ENCODE data around the gene COPE. TPM values are rescaled to one million over a fixed set of nuclear protein-coding genes. Genes with fewer than 3 reads are reported as not detected.

COPE gene
- total RNA-seq, 4 donors from 2014 or later: 121 to 195 (median 152) TPM

GRCh38 chr19:18908917-18909619 lies 10.1 kb downstream of the COPE start:
- H3K36me3 ChIP-seq: peaks cover 0 to 97% of the 10 kb centered on the region in 2 donors
- H3K27ac ChIP-seq: no peak overlapping the region
- no peaks in the 10 kb centered on the region for H3K9me3 ChIP-seq
- ATAC-seq: no peak
- no peaks in the 10 kb centered on the region for H3K27me3 ChIP-seq
- no peaks in the 10 kb centered on the region for H3K4me1 ChIP-seq
- H3K4me3 ChIP-seq: no peak overlapping the region
- TF ChIP-seq POLR2A (IDR thresholded peaks at IDR 0.05) (no peak), POLR2AphosphoS5 (IDR thresholded peaks at IDR 0.05) (no peak)
- 88 to 100% methylated on average over 9 to 11 of the region's 17 CpGs for WGBS, 2 donors (ENCODE audit: low coverage in 1 of 2)

- no peak for TF ChIP-seq EP300 (IDR thresholded peaks at IDR 0.05)
- TF ChIP-seq POLR2AphosphoS5 (IDR thresholded peaks at IDR 0.05): no peak
- no peak for TF ChIP-seq CTCF (IDR thresholded peaks at IDR 0.05)
- no peak for TF ChIP-seq POLR2A (IDR thresholded peaks at IDR 0.05)
- H3K4me3 ChIP-seq: no peak overlapping the region
- WGBS, 2 donors (ENCODE audit: low coverage in 1 of 2): no CpG with 5 or more reads among the region's 36 CpGs
- no peaks in the 10 kb centered on the region for H3K4me1 ChIP-seq
- peaks cover 0 to 95% of the 10 kb centered on the region in 2 donors for H3K36me3 ChIP-seq
- no peak for ATAC-seq
- no peaks in the 10 kb centered on the region for H3K9me3 ChIP-seq
- no peaks in the 10 kb centered on the region for H3K27me3 ChIP-seq
- no peak overlapping the region for H3K27ac ChIP-seq
Observed at GRCh38 chr19:18906605-18907519, 12.3 kb downstream of the COPE start.

GRCh38 chr19:18905513-18906236 lies 13.5 kb downstream of the COPE start:
- Histone ChIP-seq H3K4me1 (no peaks in the 10 kb centered on the region), H3K4me3 (no peak overlapping the region), H3K36me3 (peaks cover 0 to 96% of the 10 kb centered on the region in 2 donors), H3K27ac (no peak overlapping the region), H3K9me3 (no peaks in the 10 kb centered on the region), H3K27me3 (no peaks in the 10 kb centered on the region)
- TF ChIP-seq CTCF (IDR thresholded peaks at IDR 0.05) (no peak), POLR2A (IDR thresholded peaks at IDR 0.05) (no peak), EP300 (IDR thresholded peaks at IDR 0.05) (no peak), POLR2AphosphoS5 (IDR thresholded peaks at IDR 0.05) (no peak)
- 80 to 84% methylated on average over 2 to 5 of the region's 26 CpGs for WGBS, 2 donors (ENCODE audit: low coverage in 1 of 2)
- no peak for ATAC-seq

GRCh38 chr19:18905058-18905456 lies 14.1 kb downstream of the COPE start:
- H3K27me3 ChIP-seq: no peaks in the 10 kb centered on the region
- H3K36me3 ChIP-seq: peaks cover 0 to 96% of the 10 kb centered on the region in 2 donors
- WGBS, 2 donors (ENCODE audit: low coverage in 1 of 2): 81% methylated on average over 2 of the region's 8 CpGs; no CpG with 5 or more reads in 1 of the 2 donors

More at GRCh38 chr19:18905058-18905456, 14.1 kb downstream of the COPE start:
- no peaks in the 10 kb centered on the region for H3K9me3 ChIP-seq
- H3K4me3 ChIP-seq: no peak overlapping the region
- ATAC-seq: no peak
- no peak for TF ChIP-seq CTCF (IDR thresholded peaks at IDR 0.05)
- no peak for TF ChIP-seq EP300 (IDR thresholded peaks at IDR 0.05)
- TF ChIP-seq POLR2A (IDR thresholded peaks at IDR 0.05): no peak
- no peak for TF ChIP-seq POLR2AphosphoS5 (IDR thresholded peaks at IDR 0.05)
- H3K4me1 ChIP-seq: no peaks in the 10 kb centered on the region
- H3K27ac ChIP-seq: no peak overlapping the region

Data from gastroesophageal sphincter (tissue), 4 donors.